Gastroesophageal sphincter (tissue), 4 donors: ENCODE data around the gene ABTB2. TPM values are rescaled to one million over a fixed set of nuclear protein-coding genes. Genes with fewer than 3 reads are reported as not detected.

Experiments
- ATAC-seq: fragments of 150-250 bp; one replicate; pipeline ENCODE4 v1.9.1; 2016; ENCODE audit warnings: mild to moderate bottlenecking, moderate library complexity
- H3K27ac ChIP-seq, 4 donors: fragments of 200-600 bp; sonication (generic) in 3 of 4; 1 replicate in 3 of 4; 2 replicates in 1 of 4; pipeline ENCODE4 v1.5.1; 2016 to 2019
- H3K27me3 ChIP-seq: fragments of 200-600 bp; sonication (generic); one replicate; pipeline ENCODE4 v1.5.1; 2019
- H3K36me3 ChIP-seq, 2 donors: fragments of 200-600 bp; sonication (generic); one replicate each; pipeline ENCODE4 v1.5.1; 2019; ENCODE audit warnings: control low read depth in 1 of 2
- H3K4me1 ChIP-seq, 3 donors: fragments of 200-600 bp; sonication (generic); 1 replicate in 2 of 3; 2 replicates in 1 of 3; pipeline ENCODE4 v1.5.1; 2016 to 2019; ENCODE audit warnings: control low read depth in 2 of 3
- H3K4me3 ChIP-seq, 2 donors: fragments of 200-600 bp; sonication (generic); one replicate each; pipeline ENCODE4 v1.5.1; 2019; ENCODE audit warnings: mild to moderate bottlenecking in 1 of 2, moderate library complexity in 1 of 2
- H3K9me3 ChIP-seq, 3 donors: fragments of 200-600 bp; sonication (generic); one replicate each; pipeline ENCODE4 v1.5.1; 2017 to 2019; ENCODE audit warnings: control low read depth in 2 of 3
- CTCF ChIP-seq, 4 experiments: fragments of 200-600 bp in 2 of 4; fragments of 450-650 bp in 2 of 4; sonication (generic) in 1 of 4; IDR thresholded peaks; one replicate each; pipeline ENCODE4 v1.5.1; 2017 to 2019; ENCODE audit warnings: antibody characterized with exemption in 4 of 4, mild to moderate bottlenecking in 2 of 4, moderate library complexity in 2 of 4
- EP300 ChIP-seq: sonication (generic); formaldehyde crosslinking; IDR thresholded peaks from one replicate; pipeline ENCODE4 v1.6.1; 2017; ENCODE audit warnings: antibody characterized with exemption, mild to moderate bottlenecking
- POLR2A ChIP-seq, 2 donors: fragments of 450-650 bp; IDR thresholded peaks; one replicate each; pipeline ENCODE4 v1.6.1; 2017; ENCODE audit warnings: antibody characterized with exemption in 2 of 2, mild to moderate bottlenecking in 2 of 2, moderate library complexity in 1 of 2
- POLR2AphosphoS5 ChIP-seq: sonication (generic); formaldehyde crosslinking; IDR thresholded peaks from one replicate; pipeline ENCODE4 v1.6.1; 2017; ENCODE audit warnings: antibody characterized with exemption
- WGBS, 2 donors: methylation state at CpG; one replicate each; pipeline ENCODE4 v1.1.5; 2018; ENCODE audit warnings: low coverage in 1 of 2; 5-methylcytosine and 5-hydroxymethylcytosine counted together
- total RNA-seq, 4 donors: library from RNA; depleted of rRNA; stranded (reverse); fragments of >200 nt; gene quantifications; one replicate each; pipeline ENCODE4 v1.1.0, GENCODE V29; 2016

Gene ABTB2
- total RNA-seq, 4 donors from 2014 or later, result 4.1 to 11.0 (median 7.5) TPM

GRCh38 chr11:34214961-34215805 is 142.6 kb downstream of the ABTB2 start:
- Histone ChIP-seq H3K36me3 (no peaks in the 10 kb centered on the region), H3K9me3 (no peaks in the 10 kb centered on the region), H3K27me3 (no peaks in the 10 kb centered on the region), H3K4me3 (no peak overlapping the region), H3K27ac (no peak overlapping the region), H3K4me1 (peaks cover 0 to 5% (median 0%) of the 10 kb centered on the region in 3 donors)
- no peak for ATAC-seq
- WGBS, 2 donors, result 79% methylated on average over 2 to 4 of the region's 5 CpGs
- no peak for TF ChIP-seq EP300
- TF ChIP-seq POLR2A (IDR thresholded peaks at IDR 0.05), result no peak
- TF ChIP-seq POLR2AphosphoS5, result no peak
- TF ChIP-seq CTCF (IDR thresholded peaks at IDR 0.05), result no peak

GRCh38 chr11:34213366-34213765 is 144.4 kb downstream of the ABTB2 start:
- no peak for ATAC-seq
- H3K4me1 ChIP-seq, result peaks cover 0 to 5% (median 0%) of the 10 kb centered on the region in 3 donors
- WGBS, 2 donors, result 100% methylated on average over 2 to 4 of the region's 5 CpGs
- H3K27me3 ChIP-seq, result no peaks in the 10 kb centered on the region
- H3K9me3 ChIP-seq, result no peaks in the 10 kb centered on the region
- no peak overlapping the region for H3K4me3 ChIP-seq
- H3K36me3 ChIP-seq, result no peaks in the 10 kb centered on the region
- no peak overlapping the region for H3K27ac ChIP-seq
- TF ChIP-seq EP300, result no peak
- no peak for TF ChIP-seq POLR2A (IDR thresholded peaks at IDR 0.05)
- TF ChIP-seq POLR2AphosphoS5, result no peak
- TF ChIP-seq CTCF (IDR thresholded peaks at IDR 0.05), result no peak

- no peak for ATAC-seq
- Histone ChIP-seq H3K4me3 (no peak overlapping the region), H3K9me3 (no peaks in the 10 kb centered on the region), H3K27me3 (no peaks in the 10 kb centered on the region), H3K27ac (no peak overlapping the region), H3K4me1 (peaks cover 0 to 9% (median 0%) of the 10 kb centered on the region in 3 donors), H3K36me3 (no peaks in the 10 kb centered on the region)
- TF ChIP-seq EP300 (no peak), POLR2A (IDR thresholded peaks at IDR 0.05) (no peak), CTCF (IDR thresholded peaks at IDR 0.05) (no peak), POLR2AphosphoS5 (no peak)
- 72 to 80% methylated on average over 1 to 3 of the region's 3 CpGs for WGBS, 2 donors
These were observed 145.2 kb downstream of the ABTB2 start for GRCh38 chr11:34212566-34212965.

GRCh38 chr11:34209809-34210208 is 148.0 kb downstream of the ABTB2 start:
- no peaks in the 10 kb centered on the region for H3K36me3 ChIP-seq
- TF ChIP-seq CTCF (IDR thresholded peaks at IDR 0.05), result no peak
- TF ChIP-seq EP300, result no peak
- no peak for TF ChIP-seq POLR2AphosphoS5
- TF ChIP-seq POLR2A (IDR thresholded peaks at IDR 0.05), result no peak
- no peaks in the 10 kb centered on the region for H3K9me3 ChIP-seq
- WGBS, 2 donors, result 54 to 100% methylated on average over 3 to 4 of the region's 5 CpGs
- ATAC-seq, result no peak
- H3K4me3 ChIP-seq, result no peak overlapping the region
- no peaks in the 10 kb centered on the region for H3K27me3 ChIP-seq
- H3K4me1 ChIP-seq, result peaks cover 0 to 10% (median 0%) of the 10 kb centered on the region in 3 donors
- no peak overlapping the region for H3K27ac ChIP-seq
